Measurements from ENCODE around the gene CYREN.

CYREN gene

GRCh38 chr7:135167365-135167917 is 3.1 kb downstream of the CYREN start:
- Histone ChIP-seq H3K36me3 (ENCODE audit: control insufficient read depth, insufficient read depth, low read length) (no peaks in the 10 kb centered on the region), H2AFZ (no peak overlapping the region), H3K9ac (no peak overlapping the region), H3K4me3 (ENCODE audit: low read depth, low read length) (no peak overlapping the region), H3K9me3 (ENCODE audit: control insufficient read depth, low read length) (no peaks in the 10 kb centered on the region), H3K27me3 (ENCODE audit: control insufficient read depth, insufficient read depth, low read length) (no peaks in the 10 kb centered on the region), H3K27ac (peak overlapping the region; percentile 32), H3K4me1 (peaks cover 12% of the 10 kb centered on the region), H3K4me2 (ENCODE audit: low read length) (no peak overlapping the region), H3K79me2 (peaks cover 5% of the 10 kb centered on the region)
- TF ChIP-seq, protein P1, sequence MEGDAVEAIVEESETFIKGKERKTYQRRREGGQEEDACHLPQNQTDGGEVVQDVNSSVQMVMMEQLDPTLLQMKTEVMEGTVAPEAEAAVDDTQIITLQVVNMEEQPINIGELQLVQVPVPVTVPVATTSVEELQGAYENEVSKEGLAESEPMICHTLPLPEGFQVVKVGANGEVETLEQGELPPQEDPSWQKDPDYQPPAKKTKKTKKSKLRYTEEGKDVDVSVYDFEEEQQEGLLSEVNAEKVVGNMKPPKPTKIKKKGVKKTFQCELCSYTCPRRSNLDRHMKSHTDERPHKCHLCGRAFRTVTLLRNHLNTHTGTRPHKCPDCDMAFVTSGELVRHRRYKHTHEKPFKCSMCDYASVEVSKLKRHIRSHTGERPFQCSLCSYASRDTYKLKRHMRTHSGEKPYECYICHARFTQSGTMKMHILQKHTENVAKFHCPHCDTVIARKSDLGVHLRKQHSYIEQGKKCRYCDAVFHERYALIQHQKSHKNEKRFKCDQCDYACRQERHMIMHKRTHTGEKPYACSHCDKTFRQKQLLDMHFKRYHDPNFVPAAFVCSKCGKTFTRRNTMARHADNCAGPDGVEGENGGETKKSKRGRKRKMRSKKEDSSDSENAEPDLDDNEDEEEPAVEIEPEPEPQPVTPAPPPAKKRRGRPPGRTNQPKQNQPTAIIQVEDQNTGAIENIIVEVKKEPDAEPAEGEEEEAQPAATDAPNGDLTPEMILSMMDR (IDR thresholded peaks at IDR 0.05), result no peak

DNA sequence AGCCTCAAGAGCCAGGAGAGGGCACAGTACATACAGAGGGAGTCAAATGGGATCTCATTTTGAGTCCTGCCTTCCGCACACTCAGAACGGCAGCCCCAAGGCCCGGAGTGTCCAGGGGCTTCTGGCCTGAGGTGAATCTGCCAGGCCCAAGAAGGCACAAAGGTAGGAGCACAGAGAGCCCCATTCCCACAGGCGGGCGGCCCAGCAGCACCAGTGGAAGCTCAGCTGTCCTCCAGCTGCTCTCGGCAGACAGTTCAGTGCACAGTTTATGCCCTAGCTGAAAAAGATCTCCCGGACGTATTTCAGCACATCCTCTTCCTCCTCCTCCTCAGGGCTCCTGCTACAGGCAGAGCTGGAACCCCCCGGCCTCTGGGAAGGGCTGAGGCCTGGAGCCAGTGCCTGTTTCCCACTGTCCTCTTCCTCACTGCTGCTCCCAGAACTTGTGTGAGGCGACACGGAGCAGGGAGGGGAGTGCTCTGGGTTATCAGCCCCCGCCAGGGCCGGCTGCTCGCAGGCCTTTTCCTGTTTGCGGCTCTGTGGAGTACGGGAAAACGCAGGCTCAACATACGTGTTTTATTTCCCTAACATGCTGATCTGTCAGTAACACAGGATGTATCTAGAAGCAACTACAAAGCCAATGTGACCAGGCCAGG is 4.0 kb downstream of the CYREN start:
- H3K27ac ChIP-seq, result peak overlapping the region; percentile 34
- H3K4me1 ChIP-seq, result peaks cover 12% of the 10 kb centered on the region

GRCh38 chr7:135165862-135166261 is 4.6 kb downstream of the CYREN start:
- Histone ChIP-seq H3K36me3 (ENCODE audit: control insufficient read depth, insufficient read depth, low read length) (no peaks in the 10 kb centered on the region), H3K27me3 (ENCODE audit: control insufficient read depth, insufficient read depth, low read length) (no peaks in the 10 kb centered on the region), H3K79me2 (peaks cover 5% of the 10 kb centered on the region), H3K4me3 (ENCODE audit: low read depth, low read length) (no peak overlapping the region), H3K27ac (peak overlapping the region; percentile 34), H3K4me1 (peaks cover 14% of the 10 kb centered on the region), H2AFZ (no peak overlapping the region), H3K9me3 (ENCODE audit: control insufficient read depth, low read length) (no peaks in the 10 kb centered on the region), H3K9ac (no peak overlapping the region), H3K4me2 (ENCODE audit: low read length) (no peak overlapping the region)
- TF ChIP-seq, protein P1 (IDR thresholded peaks at IDR 0.05), result no peak

More for the DNA sequence above, 4.0 kb downstream of the CYREN start:
- H2AFZ ChIP-seq, result no peak overlapping the region
- no peak overlapping the region for H3K9ac ChIP-seq
- no peaks in the 10 kb centered on the region for H3K27me3 ChIP-seq (ENCODE audit: control insufficient read depth, insufficient read depth, low read length)
- no peaks in the 10 kb centered on the region for H3K36me3 ChIP-seq (ENCODE audit: control insufficient read depth, insufficient read depth, low read length)
- peaks cover 5% of the 10 kb centered on the region for H3K79me2 ChIP-seq
- no peak overlapping the region for H3K4me3 ChIP-seq (ENCODE audit: low read depth, low read length)
- no peak overlapping the region for H3K4me2 ChIP-seq (ENCODE audit: low read length)
- H3K9me3 ChIP-seq (ENCODE audit: control insufficient read depth, low read length), result no peaks in the 10 kb centered on the region
- TF ChIP-seq, protein P1 (IDR thresholded peaks at IDR 0.05), result no peak

DNA sequence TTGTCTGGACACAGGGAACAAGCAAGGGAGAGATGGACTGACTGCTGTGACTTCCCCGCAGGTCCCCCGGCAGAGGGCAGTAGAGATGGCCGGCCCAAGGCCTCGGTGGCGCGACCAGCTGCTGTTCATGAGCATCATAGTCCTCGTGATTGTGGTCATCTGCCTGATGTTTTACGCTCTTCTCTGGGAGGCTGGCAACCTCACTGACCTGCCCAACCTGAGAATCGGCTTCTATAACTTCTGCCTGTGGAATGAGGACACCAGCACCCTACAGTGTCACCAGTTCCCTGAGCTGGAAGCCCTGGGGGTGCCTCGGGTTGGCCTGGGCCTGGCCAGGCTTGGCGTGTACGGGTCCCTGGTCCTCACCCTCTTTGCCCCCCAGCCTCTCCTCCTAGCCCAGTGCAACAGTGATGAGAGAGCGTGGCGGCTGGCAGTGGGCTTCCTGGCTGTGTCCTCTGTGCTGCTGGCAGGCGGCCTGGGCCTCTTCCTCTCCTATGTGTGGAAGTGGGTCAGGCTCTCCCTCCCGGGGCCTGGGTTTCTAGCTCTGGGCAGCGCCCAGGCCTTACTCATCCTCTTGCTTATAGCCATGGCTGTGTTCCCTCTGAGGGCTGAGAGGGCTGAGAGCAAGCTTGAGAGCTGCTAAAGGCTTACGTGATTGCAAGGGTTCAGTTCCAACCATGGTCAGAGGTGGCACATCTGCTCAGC is 6.0 kb downstream of the CYREN start:
- Histone ChIP-seq H3K27me3 (ENCODE audit: control insufficient read depth, insufficient read depth, low read length) (no peaks in the 10 kb centered on the region), H3K9me3 (ENCODE audit: control insufficient read depth, low read length) (no peaks in the 10 kb centered on the region), H3K36me3 (ENCODE audit: control insufficient read depth, insufficient read depth, low read length) (no peaks in the 10 kb centered on the region), H3K4me1 (peaks cover 21% of the 10 kb centered on the region), H3K79me2 (peaks cover 5% of the 10 kb centered on the region), H3K9ac (no peak overlapping the region), H3K27ac (no peak overlapping the region), H3K4me2 (ENCODE audit: low read length) (no peak overlapping the region), H3K4me3 (ENCODE audit: low read depth, low read length) (no peak overlapping the region), H2AFZ (no peak overlapping the region)
- TF ChIP-seq, protein P1 (IDR thresholded peaks at IDR 0.05), result no peak
